OCI-LY3 (cell line): Measurements from ENCODE around the gene SRGAP2C.
"Not testable (repeated sequence)": the region's sequence is repeated elsewhere in the genome, so short reads cannot be mapped to it uniquely, and the experiment has no call there.

ENCODE experiments used
- EZH2phosphoT487 ChIP-seq: fragments of 200-600 bp; shearing (Covaris generic); IDR thresholded peaks from 2 replicates; pipeline ENCODE4 v1.6.1; 2018; ENCODE audit warnings: antibody characterized with exemption, mixed run types, low read depth
- TF ChIP-seq, protein P1 (sequence below): fragments of 200-600, 300-600 bp; sonication (generic); IDR thresholded peaks from 2 replicates; pipeline ENCODE4 v1.5.1; 2014; ENCODE audit warnings: antibody characterized with exemption, low read length, low read depth

DNA sequence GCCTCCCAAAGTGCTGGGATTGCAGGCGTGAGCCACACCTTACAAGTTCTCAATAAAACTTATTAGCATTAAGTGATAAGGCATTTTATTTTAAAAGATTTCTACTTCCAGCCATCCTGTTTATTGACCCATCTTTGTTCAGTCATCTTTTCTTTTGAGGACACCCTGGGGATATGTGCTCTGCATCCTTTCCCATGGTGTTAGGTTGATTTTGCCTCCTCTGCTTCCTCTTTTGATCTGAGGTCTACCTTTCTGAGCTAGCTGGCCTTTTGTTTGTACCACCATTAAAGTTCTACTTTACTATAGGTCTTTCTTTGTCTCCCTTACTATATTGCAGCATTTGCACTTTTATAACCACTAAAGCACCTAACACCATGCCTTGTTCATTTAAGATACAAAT is 136.9 kb downstream of the SRGAP2C start:
- TF ChIP-seq, protein P1, sequence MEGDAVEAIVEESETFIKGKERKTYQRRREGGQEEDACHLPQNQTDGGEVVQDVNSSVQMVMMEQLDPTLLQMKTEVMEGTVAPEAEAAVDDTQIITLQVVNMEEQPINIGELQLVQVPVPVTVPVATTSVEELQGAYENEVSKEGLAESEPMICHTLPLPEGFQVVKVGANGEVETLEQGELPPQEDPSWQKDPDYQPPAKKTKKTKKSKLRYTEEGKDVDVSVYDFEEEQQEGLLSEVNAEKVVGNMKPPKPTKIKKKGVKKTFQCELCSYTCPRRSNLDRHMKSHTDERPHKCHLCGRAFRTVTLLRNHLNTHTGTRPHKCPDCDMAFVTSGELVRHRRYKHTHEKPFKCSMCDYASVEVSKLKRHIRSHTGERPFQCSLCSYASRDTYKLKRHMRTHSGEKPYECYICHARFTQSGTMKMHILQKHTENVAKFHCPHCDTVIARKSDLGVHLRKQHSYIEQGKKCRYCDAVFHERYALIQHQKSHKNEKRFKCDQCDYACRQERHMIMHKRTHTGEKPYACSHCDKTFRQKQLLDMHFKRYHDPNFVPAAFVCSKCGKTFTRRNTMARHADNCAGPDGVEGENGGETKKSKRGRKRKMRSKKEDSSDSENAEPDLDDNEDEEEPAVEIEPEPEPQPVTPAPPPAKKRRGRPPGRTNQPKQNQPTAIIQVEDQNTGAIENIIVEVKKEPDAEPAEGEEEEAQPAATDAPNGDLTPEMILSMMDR = not testable (repeated sequence)
- TF ChIP-seq EZH2phosphoT487 = not testable (repeated sequence)
